ENCODE results near the gene IFNAR1. TPM values are rescaled to one million over a fixed set of nuclear protein-coding genes. Genes with fewer than 3 reads are reported as not detected.
A peak's percentile ranks its signal among the peaks of the same experiment; 100 is the strongest.

IFNAR1 gene
- total RNA-seq, 6 experiments from 2014 or later: 42.0 to 49.7 (median 43.6) TPM

GRCh38 chr21:33398361-33398760 is 73.6 kb downstream of the IFNAR1 start:
- Mint-ChIP-seq H3K4me3 (no peak overlapping the region), H3K27ac (no peak overlapping the region), H3K36me3 (ENCODE audit: low read depth) (0 out of 2 replicates have a peak, but pooled peaks cover 4% of the 10 kb centered on the region), H3K4me1 (ENCODE audit: low read depth) (peaks cover 31% of the 10 kb centered on the region), H3K9me3 (no peaks in the 10 kb centered on the region), H3K27me3 (ENCODE audit: insufficient read depth) (no peaks in the 10 kb centered on the region)
- no peak for DNase-seq
- TF ChIP-seq CTCF (IDR thresholded peaks at IDR 0.05): no peak

GRCh38 chr21:33401630-33401992 is 76.8 kb downstream of the IFNAR1 start:
- DNase-seq: peak; percentile 33
- peaks cover 40% of the 10 kb centered on the region for H3K4me1 Mint-ChIP-seq (ENCODE audit: low read depth)
- no peak for TF ChIP-seq CTCF (IDR thresholded peaks at IDR 0.05)
- peak overlapping the region; percentile 83 for H3K4me3 Mint-ChIP-seq
- no peaks in the 10 kb centered on the region for H3K27me3 Mint-ChIP-seq (ENCODE audit: insufficient read depth)
- H3K9me3 Mint-ChIP-seq: no peaks in the 10 kb centered on the region
- H3K36me3 Mint-ChIP-seq (ENCODE audit: low read depth): peaks cover 14% of the 10 kb centered on the region; the same call in 1 of the 2 replicates
- peak overlapping the region; percentile 89 for H3K27ac Mint-ChIP-seq

- peaks cover 40% of the 10 kb centered on the region for H3K4me1 Mint-ChIP-seq (ENCODE audit: low read depth)
- peaks cover 14% of the 10 kb centered on the region; the same call in 1 of the 2 replicates for H3K36me3 Mint-ChIP-seq (ENCODE audit: low read depth)
- DNase-seq: peak; percentile 65
- no peaks in the 10 kb centered on the region for H3K9me3 Mint-ChIP-seq
- TF ChIP-seq CTCF (IDR thresholded peaks at IDR 0.05): no peak
- peak overlapping the region; percentile 83 for H3K4me3 Mint-ChIP-seq
- peak overlapping the region; percentile 89 for H3K27ac Mint-ChIP-seq
- H3K27me3 Mint-ChIP-seq (ENCODE audit: insufficient read depth): no peaks in the 10 kb centered on the region
Observed at GRCh38 chr21:33402001-33402979, 77.5 kb downstream of the IFNAR1 start.

GRCh38 chr21:33403128-33403785 is 78.5 kb downstream of the IFNAR1 start, which contains the start of gene IFNGR2:
TSS of gene IFNGR2 (plus strand) at chr21:33403413. CDS start at chr21:33403544, 131 bp downstream.
- H3K27ac Mint-ChIP-seq: peak within 1 kb of the TSS; percentile 89

More at GRCh38 chr21:33403128-33403785, 78.5 kb downstream of the IFNAR1 start, which contains the start of gene IFNGR2:
- Mint-ChIP-seq H3K27me3 (ENCODE audit: insufficient read depth) (no peaks in the 10 kb centered on the region), H3K4me3 (peak within 1 kb of the TSS; percentile 95), H3K4me1 (ENCODE audit: low read depth) (peaks cover 40% of the 10 kb centered on the region), H3K9me3 (no peaks in the 10 kb centered on the region), H3K36me3 (ENCODE audit: low read depth) (peaks cover 14% of the 10 kb centered on the region; the same call in 1 of the 2 replicates)
- DNase-seq: no peak
- no peak for TF ChIP-seq CTCF (IDR thresholded peaks at IDR 0.05)

Data from HFFc6 (cell line).